Thyroid gland (tissue), 4 donors: ENCODE measurements around the gene RPL18. TPM values are rescaled to one million over a fixed set of nuclear protein-coding genes. Genes with fewer than 3 reads are reported as not detected.

ENCODE experiments used
- DNase-seq, 2 donors: peaks; one replicate each; pipeline ENCODE4 v3.0.0-alpha.2; 2019
- H3K27ac ChIP-seq, 3 donors: fragments of 200-600 bp; sonication (generic); 1 replicate in 2 of 3; 2 replicates in 1 of 3; pipeline ENCODE4 v1.5.1; 2016 to 2019; ENCODE audit warnings: mild to moderate bottlenecking in 1 of 3, moderate library complexity in 1 of 3
- H3K27me3 ChIP-seq: fragments of 200-600 bp; sonication (generic); one replicate; pipeline ENCODE4 v1.5.1; 2019
- H3K36me3 ChIP-seq, 2 donors: fragments of 200-600 bp; sonication (generic); one replicate each; pipeline ENCODE4 v1.5.1; 2016 to 2019
- H3K4me1 ChIP-seq, 2 donors: fragments of 200-600 bp; sonication (generic); one replicate each; pipeline ENCODE4 v1.5.1; 2017 to 2019
- H3K4me3 ChIP-seq, 3 donors: fragments of 200-600 bp; sonication (generic); replicated peaks in 1 of 3; 1 replicate in 2 of 3; 2 replicates in 1 of 3; pipeline ENCODE4 v1.5.1; 2016; ENCODE audit warnings: mild to moderate bottlenecking in 1 of 3
- H3K9me3 ChIP-seq: fragments of 200-600 bp; sonication (generic); one replicate; pipeline ENCODE4 v1.5.1; 2017
- POLR2A ChIP-seq, 2 donors: fragments of 450-650 bp; IDR thresholded peaks; one replicate each; pipeline ENCODE4 v1.6.1; 2017; ENCODE audit warnings: antibody characterized with exemption in 2 of 2, mild to moderate bottlenecking in 2 of 2, moderate library complexity in 1 of 2
- WGBS, 2 donors: methylation state at CpG; one replicate each; pipeline ENCODE4 v1.1.5; 2017; 5-methylcytosine and 5-hydroxymethylcytosine counted together
- intact Hi-C: fragments of 100-400 bp; cut with DNase I; formaldehyde crosslinking; loops from one replicate; pipeline ENCODE4 v1.15.1; 2023
- total RNA-seq, 4 donors: library from RNA; depleted of rRNA; stranded (reverse); fragments of >200 nt; gene quantifications; one replicate each; pipeline ENCODE4 v1.2.3, GENCODE V29; 2016
- TF ChIP-seq, protein P1 (sequence below), 6 experiments: fragments of 200-600 bp in 3 of 6; fragments of 450-650 bp in 3 of 6; sonication (generic) in 3 of 6; IDR thresholded peaks; one replicate each; pipeline ENCODE4 v1.5.1; 2016 to 2019; ENCODE audit warnings: antibody characterized with exemption in 6 of 6, mild to moderate bottlenecking in 2 of 6, inconsistent platforms in 1 of 6, moderate library complexity in 1 of 6

The RPL18 gene
- total RNA-seq, 4 donors from 2014 or later = 1,845 to 2,426 (median 1,951) TPM

DNA sequence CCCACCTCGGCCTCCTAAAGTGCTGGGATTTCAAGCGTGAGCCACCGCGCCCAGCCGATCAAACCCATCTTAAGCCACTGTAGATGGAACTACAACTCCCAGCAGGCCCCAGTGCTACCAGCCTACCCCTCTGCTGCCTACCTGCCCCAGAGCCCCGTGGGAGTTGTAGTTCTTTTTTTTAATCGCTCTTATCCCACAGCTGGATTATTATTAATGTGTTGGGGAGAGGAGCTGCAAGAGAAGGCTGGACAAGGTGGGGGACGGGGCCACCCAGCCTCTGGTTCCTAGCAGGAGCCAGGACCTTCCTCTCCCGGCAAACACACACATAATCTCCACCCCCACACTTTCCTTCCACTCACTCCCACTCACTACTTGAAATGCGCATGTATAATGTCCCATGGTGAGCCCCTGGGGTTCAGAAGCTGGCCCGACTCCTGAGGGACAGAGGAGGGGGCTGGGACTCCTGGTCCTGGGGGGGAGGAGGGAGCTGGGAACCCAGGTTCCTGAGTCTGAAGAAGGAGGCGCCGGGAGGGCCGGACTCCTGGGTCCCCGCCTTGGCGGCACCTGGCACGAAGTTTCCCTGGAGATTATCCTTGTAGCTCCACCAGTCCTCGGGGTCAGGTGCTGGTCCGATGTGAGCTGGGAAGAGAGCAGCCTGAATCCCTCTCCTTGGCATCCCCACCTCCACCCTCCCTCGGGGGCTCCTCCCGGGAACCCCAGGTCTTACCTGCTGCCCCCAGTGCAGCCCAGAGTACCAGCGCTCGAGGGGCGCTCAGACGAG, 26.1 kb upstream of the RPL18 start:
- Histone ChIP-seq H3K9me3 (no peaks in the 10 kb centered on the region), H3K27me3 (no peaks in the 10 kb centered on the region), H3K4me1 (peaks cover 13 to 22% of the 10 kb centered on the region in 2 donors), H3K36me3 (no peaks in the 10 kb centered on the region), H3K27ac (peak overlapping the region; percentile 88 to 94 (median 89)), H3K4me3 (peak overlapping the region in 1 of 3 donors; percentile 51)
- peak; percentile 74 to 78 for DNase-seq
- WGBS, 2 donors = 3 to 4% methylated on average over 14 to 20 of the region's 25 CpGs
- TF ChIP-seq, protein P1, sequence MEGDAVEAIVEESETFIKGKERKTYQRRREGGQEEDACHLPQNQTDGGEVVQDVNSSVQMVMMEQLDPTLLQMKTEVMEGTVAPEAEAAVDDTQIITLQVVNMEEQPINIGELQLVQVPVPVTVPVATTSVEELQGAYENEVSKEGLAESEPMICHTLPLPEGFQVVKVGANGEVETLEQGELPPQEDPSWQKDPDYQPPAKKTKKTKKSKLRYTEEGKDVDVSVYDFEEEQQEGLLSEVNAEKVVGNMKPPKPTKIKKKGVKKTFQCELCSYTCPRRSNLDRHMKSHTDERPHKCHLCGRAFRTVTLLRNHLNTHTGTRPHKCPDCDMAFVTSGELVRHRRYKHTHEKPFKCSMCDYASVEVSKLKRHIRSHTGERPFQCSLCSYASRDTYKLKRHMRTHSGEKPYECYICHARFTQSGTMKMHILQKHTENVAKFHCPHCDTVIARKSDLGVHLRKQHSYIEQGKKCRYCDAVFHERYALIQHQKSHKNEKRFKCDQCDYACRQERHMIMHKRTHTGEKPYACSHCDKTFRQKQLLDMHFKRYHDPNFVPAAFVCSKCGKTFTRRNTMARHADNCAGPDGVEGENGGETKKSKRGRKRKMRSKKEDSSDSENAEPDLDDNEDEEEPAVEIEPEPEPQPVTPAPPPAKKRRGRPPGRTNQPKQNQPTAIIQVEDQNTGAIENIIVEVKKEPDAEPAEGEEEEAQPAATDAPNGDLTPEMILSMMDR (IDR thresholded peaks at IDR 0.05) = no peak
- peak in 1 of 2 donors; percentile 36 for TF ChIP-seq POLR2A (IDR thresholded peaks at IDR 0.05)
- intact Hi-C loops = loop anchor here (10.0 kb wide), 1 partner anchor 190 kb away; the partner anchor contains the start of gene HSD17B14

DNA sequence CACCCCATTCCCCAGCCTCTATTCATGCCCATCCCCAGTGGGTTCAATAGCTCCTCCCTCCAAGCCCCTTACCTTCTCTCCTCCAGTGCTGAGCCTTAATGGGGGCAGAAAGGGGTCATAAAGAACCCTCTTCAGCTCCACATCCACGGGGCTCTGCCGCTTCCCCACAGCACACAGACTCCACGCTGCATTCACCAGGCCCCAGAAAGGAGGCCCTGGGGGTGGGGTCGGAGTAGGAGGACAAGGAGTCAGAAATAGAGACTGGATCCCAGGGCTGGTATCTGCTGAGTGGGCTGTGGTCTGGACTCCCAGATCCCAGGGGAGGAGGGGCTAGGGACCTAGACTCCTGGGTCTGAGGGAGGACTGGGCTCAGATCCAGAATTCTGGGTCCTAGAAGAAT, 25.4 kb upstream of the RPL18 start:
- H3K4me1 ChIP-seq = peaks cover 8 to 16% of the 10 kb centered on the region in 2 donors
- H3K27me3 ChIP-seq = no peaks in the 10 kb centered on the region
- intact Hi-C loops = loop anchor here (10.0 kb wide), 1 partner anchor 190 kb away; the partner anchor contains the start of gene HSD17B14
- no peak for DNase-seq
- H3K36me3 ChIP-seq = no peaks in the 10 kb centered on the region
- 61 to 81% methylated on average over 4 of the region's 4 CpGs for WGBS, 2 donors
- no peaks in the 10 kb centered on the region for H3K9me3 ChIP-seq
- H3K4me3 ChIP-seq = no peak overlapping the region
- H3K27ac ChIP-seq = no peak overlapping the region
- TF ChIP-seq POLR2A (IDR thresholded peaks at IDR 0.05) = no peak
- TF ChIP-seq, protein P1 (IDR thresholded peaks at IDR 0.05) = no peak

DNA sequence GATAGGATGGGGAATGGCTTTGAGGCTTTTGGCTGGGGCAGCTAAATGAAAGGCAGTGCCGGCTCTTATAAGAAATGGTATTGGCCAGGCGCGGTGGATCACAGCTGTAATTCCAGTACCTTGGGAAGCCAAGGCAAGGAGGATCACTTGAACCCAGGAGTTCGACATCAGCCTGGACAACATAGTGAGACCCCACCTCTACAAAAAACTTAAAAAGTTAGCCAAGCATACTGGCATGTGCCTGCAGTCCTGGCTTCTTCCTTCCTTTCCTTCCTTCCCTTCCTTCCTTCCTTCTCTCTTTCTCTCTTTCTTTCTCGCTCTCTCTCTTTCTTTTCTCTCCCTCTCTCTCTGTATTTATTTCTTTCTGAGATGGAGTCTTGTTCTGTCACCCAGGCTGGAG, 23.9 kb upstream of the RPL18 start:
- no peaks in the 10 kb centered on the region for H3K27me3 ChIP-seq
- H3K27ac ChIP-seq = no peak overlapping the region
- H3K36me3 ChIP-seq = no peaks in the 10 kb centered on the region
- peaks cover 15 to 19% of the 10 kb centered on the region in 2 donors for H3K4me1 ChIP-seq
- DNase-seq = no peak
- TF ChIP-seq, protein P1 (IDR thresholded peaks at IDR 0.05) = no peak
- TF ChIP-seq POLR2A (IDR thresholded peaks at IDR 0.05) = no peak
- no peak overlapping the region for H3K4me3 ChIP-seq
- 87 to 88% methylated on average over 5 of the region's 5 CpGs for WGBS, 2 donors
- no peaks in the 10 kb centered on the region for H3K9me3 ChIP-seq
- intact Hi-C loops = loop anchor here (10.0 kb wide), 1 partner anchor 192 kb away; the partner anchor contains the start of gene HSD17B14

DNA sequence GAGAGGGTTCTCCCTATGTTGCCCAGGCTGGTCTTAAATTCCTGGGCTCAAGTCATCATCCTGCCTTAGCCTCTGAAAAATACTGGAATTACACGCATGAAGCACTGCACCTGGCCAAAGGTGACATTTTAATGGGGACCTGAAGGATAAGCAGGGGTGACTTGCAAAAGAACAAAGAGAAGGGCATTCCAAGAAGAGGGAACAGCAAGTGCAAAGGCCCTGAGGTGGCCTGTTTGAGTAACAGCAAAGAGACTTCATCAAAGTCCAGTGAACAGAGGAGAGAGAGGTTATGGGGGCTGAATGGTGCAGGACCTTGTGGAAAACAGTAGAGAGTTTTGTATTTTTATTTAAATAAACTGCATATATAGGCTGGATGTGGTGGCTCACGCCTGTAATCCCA, 22.9 kb upstream of the RPL18 start:
- Histone ChIP-seq H3K4me1 (peaks cover 15 to 22% of the 10 kb centered on the region in 2 donors), H3K4me3 (no peak overlapping the region), H3K9me3 (no peaks in the 10 kb centered on the region), H3K27me3 (no peaks in the 10 kb centered on the region), H3K36me3 (no peaks in the 10 kb centered on the region), H3K27ac (no peak overlapping the region)
- WGBS, 2 donors = 95 to 98% methylated on average over 2 of the region's 2 CpGs
- TF ChIP-seq POLR2A (IDR thresholded peaks at IDR 0.05) = no peak
- TF ChIP-seq, protein P1 (IDR thresholded peaks at IDR 0.05) = no peak
- no peak for DNase-seq
- intact Hi-C loops = loop anchor here (10.0 kb wide), 1 partner anchor 193 kb away; the partner anchor contains the start of gene HSD17B14
